B cell (primary cell): ENCODE measurements around the gene TDRD6.

ENCODE experiments used
- EZH2 ChIP-seq: IDR thresholded peaks from 2 replicates; pipeline ENCODE4 v1.6.1; 2012; ENCODE audit warnings: borderline replicate concordance, low read depth, mild to moderate bottlenecking, moderate library complexity, low read length; ENCODE audit not compliant: insufficient read depth, poor library complexity, severe bottlenecking
- TF ChIP-seq, protein P1 (sequence below): fragments of 200-600 bp; IDR thresholded peaks from one replicate; pipeline ENCODE4 v1.8.0; 2022; ENCODE audit warnings: antibody characterized with exemption, mild to moderate bottlenecking

DNA sequence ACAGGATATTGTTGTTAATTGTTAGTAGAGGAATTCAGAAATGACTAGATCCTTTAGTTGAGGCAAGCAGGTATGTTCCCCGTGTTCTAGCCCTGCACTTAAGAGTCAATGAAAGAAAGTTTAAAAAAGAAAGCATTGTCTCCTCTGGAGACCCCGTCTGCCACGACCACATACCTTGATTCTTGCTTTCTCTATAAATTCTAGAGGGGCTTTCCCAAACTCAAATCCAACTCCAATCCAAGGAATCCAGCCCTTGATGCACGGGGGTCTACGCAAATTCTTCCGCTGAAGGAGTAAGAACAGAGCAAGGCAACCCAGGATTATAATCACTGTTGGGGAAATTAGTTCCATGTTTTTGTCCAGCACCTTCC is 35.5 kb upstream of the TDRD6 start:
- TF ChIP-seq, protein P1, sequence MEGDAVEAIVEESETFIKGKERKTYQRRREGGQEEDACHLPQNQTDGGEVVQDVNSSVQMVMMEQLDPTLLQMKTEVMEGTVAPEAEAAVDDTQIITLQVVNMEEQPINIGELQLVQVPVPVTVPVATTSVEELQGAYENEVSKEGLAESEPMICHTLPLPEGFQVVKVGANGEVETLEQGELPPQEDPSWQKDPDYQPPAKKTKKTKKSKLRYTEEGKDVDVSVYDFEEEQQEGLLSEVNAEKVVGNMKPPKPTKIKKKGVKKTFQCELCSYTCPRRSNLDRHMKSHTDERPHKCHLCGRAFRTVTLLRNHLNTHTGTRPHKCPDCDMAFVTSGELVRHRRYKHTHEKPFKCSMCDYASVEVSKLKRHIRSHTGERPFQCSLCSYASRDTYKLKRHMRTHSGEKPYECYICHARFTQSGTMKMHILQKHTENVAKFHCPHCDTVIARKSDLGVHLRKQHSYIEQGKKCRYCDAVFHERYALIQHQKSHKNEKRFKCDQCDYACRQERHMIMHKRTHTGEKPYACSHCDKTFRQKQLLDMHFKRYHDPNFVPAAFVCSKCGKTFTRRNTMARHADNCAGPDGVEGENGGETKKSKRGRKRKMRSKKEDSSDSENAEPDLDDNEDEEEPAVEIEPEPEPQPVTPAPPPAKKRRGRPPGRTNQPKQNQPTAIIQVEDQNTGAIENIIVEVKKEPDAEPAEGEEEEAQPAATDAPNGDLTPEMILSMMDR = no peak
- TF ChIP-seq EZH2 = no peak
